ENCODE measurements around the gene LOX.

- TF ChIP-seq CTCF (IDR thresholded peaks at IDR 0.05; ENCODE audit: low read length), result no peak
- TF ChIP-seq EZH2 (IDR thresholded peaks at IDR 0.05; ENCODE audit: borderline replicate concordance, low read length), result no peak
These were observed 14.2 kb downstream of the LOX start for GRCh38 chr5:122063836-122064235.

Measured in OCI-LY1 (cell line).